ENCODE measurements around the gene PADI1.

- TF ChIP-seq CTCF (IDR thresholded peaks at IDR 0.05) (no peak), POLR2A (IDR thresholded peaks at IDR 0.05) (no peak)
Measured at GRCh38 chr1:17289721-17290120, 84.8 kb downstream of the PADI1 start.
